GM12801 (cell line): ENCODE data around the gene TAF11.

Experiments used
- CTCF ChIP-seq: IDR thresholded peaks from one replicate; pipeline ENCODE4 v1.5.1; 2011; ENCODE audit warnings: control low read depth; ENCODE audit not compliant: insufficient read length; ENCODE audit errors: extremely low read depth

Gene TAF11

GRCh38 chr6:34912715-34913464 is 25.0 kb upstream of the TAF11 start:
- no peak for TF ChIP-seq CTCF

DNA sequence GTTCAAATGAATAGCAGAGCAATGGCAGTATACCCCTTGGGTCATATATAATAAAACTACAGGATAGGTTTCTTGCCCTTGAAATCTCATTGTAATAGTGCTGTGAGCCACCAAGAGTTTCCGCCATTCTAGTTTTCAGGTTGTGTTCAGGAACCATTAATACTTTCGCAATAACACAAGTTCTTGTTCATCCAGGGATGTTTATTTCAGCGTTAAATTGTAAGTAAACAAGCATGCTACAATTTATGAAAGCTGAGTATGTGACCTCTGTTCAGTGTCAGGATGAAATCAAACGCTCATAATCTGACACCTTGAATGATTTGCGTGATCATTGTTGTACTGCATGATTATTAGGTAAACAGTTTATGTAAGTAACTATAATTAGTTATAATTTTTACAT is 24.0 kb upstream of the TAF11 start:
- no peak for TF ChIP-seq CTCF

DNA sequence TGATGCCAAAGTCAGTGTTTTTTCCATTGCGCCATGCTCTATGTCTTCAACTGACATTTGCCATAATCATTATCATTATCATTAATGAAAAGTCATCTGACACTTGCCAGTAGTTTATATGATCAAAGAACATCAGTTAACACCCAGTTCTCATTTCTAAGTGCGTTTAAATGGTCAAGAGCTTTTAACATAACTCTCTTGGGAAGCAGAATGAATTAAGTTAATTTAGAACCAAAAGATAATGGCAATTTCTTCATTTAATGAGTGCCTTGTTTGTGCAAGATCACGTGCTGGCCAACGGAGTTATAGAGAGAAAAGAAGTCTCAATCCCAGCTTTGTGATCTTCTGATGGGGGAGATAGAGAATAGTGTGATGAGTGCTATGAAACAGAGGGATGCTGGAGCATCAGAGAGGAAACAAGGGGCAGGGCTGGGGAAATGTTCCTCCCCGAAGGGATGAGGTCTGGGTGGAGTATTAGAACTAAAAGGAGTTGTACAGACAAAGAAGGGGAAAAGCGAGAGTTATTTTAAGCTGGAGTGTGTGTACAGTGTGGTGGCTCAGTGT is 21.6 kb upstream of the TAF11 start:
- no peak for TF ChIP-seq CTCF

- TF ChIP-seq CTCF: no peak
These were observed 20.4 kb upstream of the TAF11 start for GRCh38 chr6:34908194-34908593.

DNA sequence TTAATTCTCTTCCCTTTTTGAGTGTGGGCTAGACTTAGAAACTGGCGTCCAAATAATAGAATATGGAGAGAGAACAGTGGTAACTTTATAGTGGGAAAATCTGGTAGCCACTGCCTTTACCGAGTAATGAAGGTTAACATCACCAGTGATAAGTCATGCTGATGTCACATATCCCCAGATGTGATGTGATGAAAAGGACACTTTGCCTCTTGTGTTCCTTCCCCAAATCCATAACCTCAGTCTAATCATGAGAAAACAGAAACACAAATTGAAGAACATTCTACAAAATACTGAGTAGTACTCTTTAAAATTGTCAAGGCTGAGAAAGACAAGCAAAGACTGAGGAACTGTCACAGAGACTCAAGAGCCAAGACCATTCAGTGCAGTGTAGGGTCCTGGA is 19.0 kb upstream of the TAF11 start:
- TF ChIP-seq CTCF: no peak

DNA sequence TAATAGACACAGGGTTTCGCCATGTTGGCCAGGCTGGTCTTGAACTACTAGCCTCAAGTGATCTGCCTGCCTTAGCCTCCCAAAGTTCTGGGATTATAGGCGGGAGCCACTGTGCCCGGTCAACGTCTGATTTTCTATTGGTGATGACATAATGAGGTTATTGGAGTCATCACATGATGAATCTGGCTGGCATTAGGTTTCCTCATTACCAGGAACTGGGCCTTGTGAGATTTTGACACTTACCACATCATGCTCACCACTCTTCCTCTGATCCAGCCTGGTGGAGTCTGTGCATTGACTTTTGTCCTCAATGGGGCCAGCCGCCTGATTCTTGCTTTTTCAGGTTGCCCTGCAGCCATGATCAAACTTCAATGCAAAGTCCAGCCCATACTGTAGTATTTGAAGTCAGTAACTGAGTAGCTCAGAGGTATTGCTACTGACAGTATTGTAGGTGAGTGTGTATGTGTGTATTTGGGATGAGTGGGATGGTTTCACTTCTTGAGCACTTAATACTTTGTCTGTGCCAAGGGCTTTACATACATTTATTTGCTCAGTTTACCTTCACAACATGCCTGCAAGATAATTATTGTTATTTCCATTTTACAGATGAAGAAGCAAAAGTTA is 17.3 kb upstream of the TAF11 start:
- TF ChIP-seq CTCF: no peak

DNA sequence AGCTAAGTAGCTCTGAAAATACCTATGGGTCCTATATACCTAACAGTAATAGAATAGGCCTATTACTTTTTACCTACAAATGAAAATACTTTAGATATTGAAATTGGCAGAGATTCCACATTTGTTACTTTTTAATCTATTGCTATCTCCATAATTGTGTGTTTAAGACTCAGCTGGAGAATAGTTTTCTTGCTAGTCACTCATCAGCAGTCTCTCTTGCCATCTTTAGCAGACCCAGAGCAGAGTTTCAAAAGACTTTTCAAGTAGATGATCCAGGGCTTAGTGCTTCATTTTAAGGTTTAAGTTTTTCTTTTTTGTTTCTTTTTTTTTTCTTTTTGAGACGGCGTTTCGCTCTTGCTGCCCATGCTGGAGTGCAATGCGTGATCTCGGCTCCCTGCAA is 14.1 kb upstream of the TAF11 start:
- no peak for TF ChIP-seq CTCF
